ENCODE results near the gene RHD. TPM values are rescaled to one million over a fixed set of nuclear protein-coding genes. Genes with fewer than 3 reads are reported as not detected.

The RHD gene
- total and polyA plus RNA-seq, 2 donors (not counting 1 experiment from before 2014, with no cell fraction given): not detected

GRCh38 chr1:25223471-25223870 lies 48.8 kb upstream of the RHD start:
- ChIA-PET CTCF (no interaction called here), POLR2A (no interaction called here)
- Mint-ChIP-seq H3K27me3 (no peaks in the 10 kb centered on the region), H3K4me1 (no peaks in the 10 kb centered on the region), H3K9me3 (ENCODE audit: insufficient read depth) (no peaks in the 10 kb centered on the region), H3K27ac (no peak overlapping the region), H3K4me3 (no peak overlapping the region)
- intact Hi-C loops (cut with micrococcal nuclease): no loop called here
- ATAC-seq (ENCODE audit: low read depth) (no peak), DNase-seq (no peak)
- TF ChIP-seq EZH2 (IDR thresholded peaks at IDR 0.05; ENCODE audit: borderline replicate concordance, insufficient read depth, low read depth, low read length, poor library complexity, severe bottlenecking): no peak
- TF ChIP-seq CTCF (IDR thresholded peaks at IDR 0.05): no peak
- H3K4me2 ChIP-seq (replicated peaks; ENCODE audit: low read depth, low read length, poor library complexity, severe bottlenecking): no peak overlapping the region
- H3K9ac ChIP-seq (ENCODE audit: low read length): no peak overlapping the region
- 90% methylated on average over 2 of the region's 3 CpGs for WGBS (ENCODE audit: insufficient coverage)
- H3K27ac ChIP-seq (ENCODE audit: low read length in 2 of 2): no peak overlapping the region
- no peak overlapping the region for H2AFZ ChIP-seq (ENCODE audit: insufficient read depth, low read depth, low read length, poor library complexity, severe bottlenecking)
- H4K20me1 ChIP-seq (ENCODE audit: control insufficient read depth, insufficient read depth, low read length, poor library complexity, severe bottlenecking): peaks cover 15% of the 10 kb centered on the region
- H3K36me3 ChIP-seq (replicated peaks in 1 of 2; ENCODE audit: control extremely low read depth in 1 of 2, control insufficient read depth in 1 of 2, extremely low read depth in 1 of 2, insufficient read depth in 2 of 2, low read length in 1 of 2): peaks cover 9 to 74% of the 10 kb centered on the region in 2 experiments
- no peaks in the 10 kb centered on the region for H3K4me1 ChIP-seq (ENCODE audit: control insufficient read depth in 2 of 2, insufficient read depth in 2 of 2, low read length in 2 of 2)
- H3K79me2 ChIP-seq (ENCODE audit: control insufficient read depth, insufficient read depth, low read length): no peaks in the 10 kb centered on the region
- no peaks in the 10 kb centered on the region for H3K27me3 ChIP-seq (replicated peaks in 1 of 4; ENCODE audit: control extremely low read depth in 1 of 4, control insufficient read depth in 3 of 4, insufficient read depth in 4 of 4, low read length in 3 of 4)
- H3K4me3 ChIP-seq (ENCODE audit: control extremely low read depth in 1 of 5, extremely low read depth in 1 of 5, insufficient read depth in 1 of 5, low read depth in 2 of 5, low read length in 4 of 5): no peak overlapping the region
- H3K9me3 ChIP-seq (ENCODE audit: control extremely low read depth in 1 of 3, control insufficient read depth in 2 of 3, insufficient read depth in 1 of 3, low read length in 2 of 3): no peaks in the 10 kb centered on the region

- peak within 1 kb of the TSS; percentile 94 for H3K4me2 ChIP-seq (replicated peaks; ENCODE audit: low read depth, low read length, poor library complexity, severe bottlenecking)
- H3K4me1 Mint-ChIP-seq: peaks cover 31% of the 10 kb centered on the region
- WGBS (ENCODE audit: insufficient coverage): under 1% methylated on average over 42 of the region's 54 CpGs
- no peaks in the 10 kb centered on the region for H3K9me3 ChIP-seq (ENCODE audit: control extremely low read depth in 1 of 3, control insufficient read depth in 2 of 3, insufficient read depth in 1 of 3, low read length in 2 of 3)
- H3K79me2 ChIP-seq (ENCODE audit: control insufficient read depth, insufficient read depth, low read length): peaks cover 66% of the 10 kb centered on the region
- DNase-seq (peak; percentile 94), ATAC-seq (ENCODE audit: low read depth) (peak; percentile 84)
- no peaks in the 10 kb centered on the region for H3K9me3 Mint-ChIP-seq (ENCODE audit: insufficient read depth)
- peak within 1 kb of the TSS; percentile 86 for H2AFZ ChIP-seq (ENCODE audit: insufficient read depth, low read depth, low read length, poor library complexity, severe bottlenecking)
- H4K20me1 ChIP-seq (ENCODE audit: control insufficient read depth, insufficient read depth, low read length, poor library complexity, severe bottlenecking): peaks cover 13% of the 10 kb centered on the region
- no peaks in the 10 kb centered on the region for H3K27me3 ChIP-seq (replicated peaks in 1 of 4; ENCODE audit: control extremely low read depth in 1 of 4, control insufficient read depth in 3 of 4, insufficient read depth in 4 of 4, low read length in 3 of 4)
- no peaks in the 10 kb centered on the region for H3K27me3 Mint-ChIP-seq
- H3K4me3 ChIP-seq (ENCODE audit: control extremely low read depth in 1 of 5, extremely low read depth in 1 of 5, insufficient read depth in 1 of 5, low read depth in 2 of 5, low read length in 4 of 5): peak within 1 kb of the TSS; percentile 81 to 99 (median 95)
- CTCF ChIA-PET: interaction anchor here (0.9 to 1.8 kb wide), 6 partner anchors 11 to 384 kb away, joined by 3 to 10 read pairs (median 5); partner anchors contain the start of gene RSRP1
- POLR2A ChIA-PET: interaction anchor here (0.5 to 2.4 kb wide), 11 partner anchors 8 to 588 kb away, joined by 3 to 16 read pairs (median 5); partner anchors contain the start of genes MACO1, MTFR1L, RSRP1 and RUNX3
- intact Hi-C loops (cut with micrococcal nuclease): loop anchor here (1.0 to 5.0 kb wide), 6 partner anchors 8 to 767 kb away; partner anchors contain the start of genes MACO1, PAFAH2, RSRP1 and TMEM50A
- H3K36me3 ChIP-seq (replicated peaks in 1 of 2; ENCODE audit: control extremely low read depth in 1 of 2, control insufficient read depth in 1 of 2, extremely low read depth in 1 of 2, insufficient read depth in 2 of 2, low read length in 1 of 2): peaks cover 7 to 41% of the 10 kb centered on the region in 2 experiments
- no peak within 1 kb of the TSS for H3K4me3 Mint-ChIP-seq
- TF ChIP-seq CTCF (IDR thresholded peaks at IDR 0.05): no peak
- no peak for TF ChIP-seq EZH2 (IDR thresholded peaks at IDR 0.05; ENCODE audit: borderline replicate concordance, insufficient read depth, low read depth, low read length, poor library complexity, severe bottlenecking)
- H3K27ac Mint-ChIP-seq: no peak within 1 kb of the TSS
- H3K9ac ChIP-seq (ENCODE audit: low read length): peak within 1 kb of the TSS; percentile 99
- peak within 1 kb of the TSS; percentile 91 to 96 for H3K27ac ChIP-seq (ENCODE audit: low read length in 2 of 2)
- H3K4me1 ChIP-seq (ENCODE audit: control insufficient read depth in 2 of 2, insufficient read depth in 2 of 2, low read length in 2 of 2): peaks cover 25 to 35% of the 10 kb centered on the region in 2 donors
Observed at GRCh38 chr1:25232027-25232865, 40.1 kb upstream of the RHD start, which contains the start of gene SYF2. Gene SYF2 (minus strand): TSS chr1:25232502. CDS start chr1:25232467, 35 bp downstream.
